Measurements from ENCODE around the gene SALL1.

Gene SALL1

DNA sequence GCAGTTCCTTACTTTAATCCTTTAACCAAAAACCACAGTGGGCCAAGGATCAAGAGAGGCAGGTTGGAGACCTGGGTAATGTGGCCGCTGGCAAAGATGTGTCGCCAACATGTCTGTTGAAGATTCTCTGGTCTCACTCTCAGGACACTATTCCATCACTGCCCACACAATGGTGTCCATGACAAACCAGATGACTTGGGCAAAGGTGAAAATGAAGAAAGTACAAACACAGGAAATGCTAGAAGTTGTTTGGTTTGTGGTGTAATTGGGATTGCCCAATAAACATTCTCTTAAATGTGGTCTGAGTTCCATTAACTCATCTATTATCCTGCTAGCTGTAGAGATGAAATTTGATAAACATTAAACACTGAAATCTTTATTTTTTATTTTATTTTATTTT is 43.3 kb downstream of the SALL1 start:
- DNase-seq = no peak

GRCh38 chr16:51106535-51106934 is 44.5 kb downstream of the SALL1 start:
- no peak for DNase-seq

- DNase-seq = no peak
These were observed 47.5 kb downstream of the SALL1 start for GRCh38 chr16:51103590-51103989.

GRCh38 chr16:51097729-51098128 is 53.3 kb downstream of the SALL1 start:
- no peak for DNase-seq

- no peak for DNase-seq
These were observed 55.0 kb downstream of the SALL1 start for GRCh38 chr16:51095890-51096626.

DNA sequence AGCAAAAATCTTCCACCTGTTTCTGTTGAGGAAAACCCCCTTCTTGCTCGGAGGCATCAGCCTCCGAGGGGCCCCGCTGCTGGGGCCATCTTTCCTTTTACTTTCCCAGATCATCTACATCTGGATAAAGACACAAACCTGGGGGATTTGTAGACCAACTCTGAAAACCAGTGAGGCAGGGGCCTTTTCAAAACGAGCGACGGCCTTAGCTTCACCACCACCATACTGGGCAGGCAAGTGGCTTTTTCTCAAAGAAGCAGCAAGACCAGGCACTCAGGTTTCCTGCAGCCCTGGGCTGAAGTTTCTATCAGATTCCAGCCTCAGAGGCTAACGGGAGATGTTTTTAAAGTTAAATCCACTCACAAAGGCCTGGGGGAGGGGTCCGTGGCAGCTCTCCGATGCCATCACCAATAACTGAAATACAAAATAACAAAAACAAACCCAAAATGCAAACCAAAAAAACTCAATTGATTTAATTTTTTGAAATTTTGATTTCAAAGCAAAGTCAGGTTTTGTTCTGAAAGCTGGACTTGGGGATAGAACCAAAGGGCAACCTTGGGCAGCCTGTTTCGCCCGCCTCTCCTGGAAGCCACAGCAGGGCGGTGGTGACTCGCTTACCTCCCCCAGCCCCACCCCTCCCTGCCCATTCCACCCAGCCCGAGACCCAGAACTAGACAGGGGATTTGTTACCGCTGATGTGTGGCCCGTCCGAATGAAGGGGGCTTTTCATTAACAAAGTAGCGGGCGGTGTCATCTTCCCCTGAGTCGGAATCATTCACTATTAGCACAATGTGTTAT is 55.8 kb downstream of the SALL1 start:
- no peak for DNase-seq

- DNase-seq = no peak
These were observed 57.3 kb downstream of the SALL1 start for GRCh38 chr16:51093726-51094280.

All from NCI-H2107 (cell line).